ENCODE measurements around the gene ZNF565.

- TF ChIP-seq POLR2AphosphoS5 (IDR thresholded peaks at IDR 0.05; ENCODE audit: low read depth, low read length) (no peak), CTCF (IDR thresholded peaks at IDR 0.05) (no peak), TCF7L2 (IDR thresholded peaks at IDR 0.05; ENCODE audit: low read depth, low read length) (no peak), REST (IDR thresholded peaks at IDR 0.05; ENCODE audit: insufficient read depth in 1 of 2, low read depth in 2 of 2, low read length in 1 of 2) (no peak), SIN3A (IDR thresholded peaks at IDR 0.05; ENCODE audit: borderline replicate concordance, insufficient read depth, low read depth, low read length) (no peak)
Measured at GRCh38 chr19:36255316-36255715, 40.9 kb upstream of the ZNF565 start.

Measured in Panc1 (cell line).